Kidney epithelial cell (primary cell): Measurements from ENCODE around the gene RDX. TPM values are rescaled to one million over a fixed set of nuclear protein-coding genes. Genes with fewer than 3 reads are reported as not detected.

Experiments used
- DNase-seq: peaks from one replicate; pipeline ENCODE4 v3.0.0-alpha.2; 2010; ENCODE audit warnings: low read depth
- H3K27me3 ChIP-seq: 2 replicates; pipeline ENCODE4 v1.6.0; 2011; ENCODE audit warnings: low read length; ENCODE audit not compliant: control insufficient read depth, insufficient read depth
- H3K36me3 ChIP-seq: 2 replicates; pipeline ENCODE4 v1.5.1; 2011; ENCODE audit warnings: low read length; ENCODE audit not compliant: control insufficient read depth, insufficient read depth
- H3K4me3 ChIP-seq: 2 replicates; pipeline ENCODE4 v1.5.1; 2011; ENCODE audit warnings: low read depth, mild to moderate bottlenecking, control low read depth, low read length
- total RNA-seq: library from RNA; depleted of rRNA; stranded (reverse); fragments of >200 nt; gene quantifications from 2 replicates; pipeline ENCODE4 v1.2.3, GENCODE V29; 2015
- TF ChIP-seq, protein P1 (sequence below): IDR thresholded peaks from 2 replicates; pipeline ENCODE4 v1.5.1; 2011; ENCODE audit warnings: mild to moderate bottlenecking, moderate library complexity, low read length, control low read depth, inconsistent platforms; ENCODE audit not compliant: insufficient read depth, poor library complexity, severe bottlenecking

The RDX gene
- total RNA-seq, 1 donor from 2014 or later: 46.7 TPM

DNA sequence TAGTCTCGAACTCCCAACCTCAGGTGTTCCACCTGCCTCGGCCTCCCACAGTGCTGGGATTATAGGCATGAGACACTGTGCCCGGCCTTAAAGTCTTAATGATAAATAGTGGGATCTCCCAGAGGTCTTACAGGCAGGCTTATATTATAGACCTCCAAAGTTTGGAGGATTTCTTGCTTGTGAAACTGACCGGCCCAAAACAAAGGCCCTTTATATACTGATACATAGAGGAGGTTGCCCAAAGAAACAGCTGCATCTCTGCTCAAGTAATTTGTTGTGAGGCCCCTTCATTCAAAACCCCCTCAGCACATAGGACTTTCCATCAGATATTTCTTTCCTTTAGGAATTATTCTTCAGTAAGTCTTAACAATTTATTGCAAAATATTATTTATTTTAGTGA, 27.4 kb upstream of the RDX start:
- TF ChIP-seq, protein P1, sequence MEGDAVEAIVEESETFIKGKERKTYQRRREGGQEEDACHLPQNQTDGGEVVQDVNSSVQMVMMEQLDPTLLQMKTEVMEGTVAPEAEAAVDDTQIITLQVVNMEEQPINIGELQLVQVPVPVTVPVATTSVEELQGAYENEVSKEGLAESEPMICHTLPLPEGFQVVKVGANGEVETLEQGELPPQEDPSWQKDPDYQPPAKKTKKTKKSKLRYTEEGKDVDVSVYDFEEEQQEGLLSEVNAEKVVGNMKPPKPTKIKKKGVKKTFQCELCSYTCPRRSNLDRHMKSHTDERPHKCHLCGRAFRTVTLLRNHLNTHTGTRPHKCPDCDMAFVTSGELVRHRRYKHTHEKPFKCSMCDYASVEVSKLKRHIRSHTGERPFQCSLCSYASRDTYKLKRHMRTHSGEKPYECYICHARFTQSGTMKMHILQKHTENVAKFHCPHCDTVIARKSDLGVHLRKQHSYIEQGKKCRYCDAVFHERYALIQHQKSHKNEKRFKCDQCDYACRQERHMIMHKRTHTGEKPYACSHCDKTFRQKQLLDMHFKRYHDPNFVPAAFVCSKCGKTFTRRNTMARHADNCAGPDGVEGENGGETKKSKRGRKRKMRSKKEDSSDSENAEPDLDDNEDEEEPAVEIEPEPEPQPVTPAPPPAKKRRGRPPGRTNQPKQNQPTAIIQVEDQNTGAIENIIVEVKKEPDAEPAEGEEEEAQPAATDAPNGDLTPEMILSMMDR: no peak
- no peaks in the 10 kb centered on the region for H3K27me3 ChIP-seq
- H3K36me3 ChIP-seq: no peaks in the 10 kb centered on the region
- no peak for DNase-seq
- H3K4me3 ChIP-seq: no peak overlapping the region

DNA sequence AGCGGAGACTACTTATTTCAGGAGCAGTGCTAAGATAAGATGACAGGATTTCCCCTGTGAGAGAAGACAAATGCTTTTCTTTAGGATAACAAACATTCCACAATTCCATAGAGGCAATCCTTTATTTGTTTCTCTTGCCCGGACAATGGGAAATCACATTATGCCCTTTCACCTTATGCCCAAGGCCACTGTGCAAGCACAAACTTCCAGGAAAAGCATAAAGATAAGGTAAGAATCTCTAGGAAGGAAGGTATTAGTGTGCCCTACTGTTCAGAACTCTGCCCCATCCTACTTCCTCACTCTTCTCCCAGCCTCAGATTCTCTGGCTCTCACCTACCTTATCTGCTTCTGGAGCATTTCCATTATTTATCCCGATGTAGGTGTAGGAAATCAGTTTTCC, 23.1 kb upstream of the RDX start:
- TF ChIP-seq, protein P1: no peak
- no peaks in the 10 kb centered on the region for H3K36me3 ChIP-seq
- no peaks in the 10 kb centered on the region for H3K27me3 ChIP-seq
- DNase-seq: no peak
- no peak overlapping the region for H3K4me3 ChIP-seq

DNA sequence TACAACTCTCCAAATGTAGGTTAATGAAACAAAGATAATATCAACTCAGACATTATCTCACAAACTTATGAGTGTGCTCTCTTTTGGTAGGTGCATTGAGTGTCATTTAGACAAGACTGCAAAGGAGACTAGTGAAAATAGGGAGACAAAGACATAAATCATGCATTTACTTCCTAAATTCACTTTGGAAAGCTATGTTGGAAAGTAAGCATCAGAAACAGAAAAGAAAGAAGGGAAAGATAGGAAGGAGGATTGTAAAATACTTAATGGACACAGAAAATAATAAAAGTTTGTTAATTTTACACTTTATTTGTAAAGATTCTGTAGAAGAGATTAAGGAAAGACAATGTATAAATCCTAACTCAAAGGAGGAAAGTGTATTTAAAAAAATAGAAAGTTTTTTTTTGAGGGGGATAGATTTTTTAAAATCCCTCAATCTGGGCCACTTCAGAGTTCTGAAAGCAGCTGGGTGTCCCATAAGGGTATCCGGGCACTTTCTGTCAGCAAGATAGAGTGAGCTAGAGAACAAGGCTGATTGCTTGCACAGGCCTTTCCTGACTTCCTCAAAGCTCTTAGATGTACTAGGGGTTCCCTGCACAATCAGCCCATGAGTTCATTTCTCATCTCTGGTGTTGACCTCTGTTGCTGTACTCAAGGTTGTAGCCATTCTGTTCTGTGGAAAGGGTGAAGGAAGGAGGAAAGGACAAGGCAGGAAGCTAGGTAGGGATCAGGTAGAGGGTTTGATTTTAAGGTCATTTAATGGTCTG, 22.4 kb upstream of the RDX start:
- H3K36me3 ChIP-seq: no peaks in the 10 kb centered on the region
- no peak overlapping the region for H3K4me3 ChIP-seq
- TF ChIP-seq, protein P1: no peak
- H3K27me3 ChIP-seq: no peaks in the 10 kb centered on the region
- no peak for DNase-seq

DNA sequence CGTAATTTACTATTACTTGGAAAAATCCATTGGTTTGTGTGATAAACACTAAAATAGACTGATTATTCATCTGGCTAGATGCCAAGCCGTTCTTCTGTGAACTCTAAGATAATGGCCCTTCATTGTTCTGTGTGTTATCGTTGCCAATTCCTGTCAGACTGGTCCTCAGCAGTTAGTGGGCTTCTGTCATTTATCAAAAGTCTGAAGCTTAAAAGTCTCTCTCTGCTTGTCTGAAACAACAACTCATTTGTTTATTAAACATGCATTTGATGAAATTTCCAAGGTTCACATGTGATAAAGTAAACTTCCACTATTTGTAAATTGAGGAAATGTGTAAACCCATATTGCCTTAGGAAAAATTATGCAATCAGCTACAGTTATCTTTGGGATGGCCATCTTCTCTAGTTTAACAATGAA, 21.1 kb upstream of the RDX start:
- TF ChIP-seq, protein P1: no peak
- H3K27me3 ChIP-seq: no peaks in the 10 kb centered on the region
- no peak for DNase-seq
- H3K36me3 ChIP-seq: no peaks in the 10 kb centered on the region
- no peak overlapping the region for H3K4me3 ChIP-seq

DNA sequence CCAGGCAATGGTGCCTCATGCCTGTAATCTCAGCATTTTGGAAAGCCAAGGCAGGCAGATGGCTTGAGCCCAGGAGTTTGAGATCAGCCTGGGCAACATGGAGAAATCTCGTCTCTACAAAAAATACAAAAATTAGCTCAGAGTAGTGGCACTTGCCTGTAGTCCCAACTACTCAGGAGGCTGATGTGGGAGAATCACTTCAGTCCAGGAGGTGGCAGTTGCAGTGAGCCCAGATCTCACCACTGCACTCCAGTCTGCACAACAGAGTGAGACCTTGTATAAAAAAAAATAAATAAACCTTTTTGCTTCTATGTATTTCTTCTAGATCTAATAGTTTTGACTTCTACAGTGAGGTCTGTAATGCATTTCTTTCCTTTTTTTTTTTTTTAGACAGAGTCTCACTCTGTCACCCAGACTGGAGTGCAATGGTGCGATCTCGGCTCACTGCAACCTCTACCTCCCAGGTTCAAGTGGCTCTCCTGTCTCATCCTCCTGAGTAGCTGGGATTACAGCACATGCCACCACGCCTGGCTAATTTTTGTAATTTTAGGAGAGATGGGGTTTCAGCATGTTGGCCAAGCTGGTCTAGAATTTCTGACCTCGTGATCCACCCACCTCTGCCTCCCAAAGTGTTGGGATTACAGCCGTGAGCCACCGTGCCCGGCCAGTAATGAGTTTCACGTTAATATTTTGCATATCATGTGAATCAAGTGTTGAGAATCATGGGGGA, 18.1 kb upstream of the RDX start:
- no peak overlapping the region for H3K4me3 ChIP-seq
- DNase-seq: no peak
- TF ChIP-seq, protein P1: no peak
- no peaks in the 10 kb centered on the region for H3K36me3 ChIP-seq
- no peaks in the 10 kb centered on the region for H3K27me3 ChIP-seq
